ENCODE measurements around the gene GLRA3. TPM values are rescaled to one million over a fixed set of nuclear protein-coding genes. Genes with fewer than 3 reads are reported as not detected.
"Not testable (repeated sequence)": the region's sequence is repeated elsewhere in the genome, so short reads cannot be mapped to it uniquely, and the experiment has no call there.

GLRA3 gene
- total and polyA plus RNA-seq, 3 experiments from 2014 or later = not detected

GRCh38 chr4:174702979-174703478, 126.0 kb downstream of the GLRA3 start:
- CTCF ChIA-PET = no interaction called here
- Mint-ChIP-seq H3K4me3 (no peak overlapping the region), H3K27ac (no peak overlapping the region), H3K9me3 (peaks cover 0 to 9% (median 2%) of the 10 kb centered on the region in 5 donors), H3K4me1 (no peaks in the 10 kb centered on the region), H3K36me3 (no peaks in the 10 kb centered on the region), H3K27me3 (no peaks in the 10 kb centered on the region)
- Histone ChIP-seq H3K4me1 (ENCODE audit: insufficient read depth, low read length) (no peaks in the 10 kb centered on the region), H3K4me3 (ENCODE audit: low read length) (no peak overlapping the region), H3K36me3 (ENCODE audit: insufficient read depth, low read length) (no peaks in the 10 kb centered on the region), H3K27ac (ENCODE audit: low read depth, low read length) (no peak overlapping the region), H3K27me3 (ENCODE audit: insufficient read depth, low read length, poor library complexity, severe bottlenecking) (no peaks in the 10 kb centered on the region), H3K9me3 (ENCODE audit: low read length) (no peaks in the 10 kb centered on the region)
- no peak for DNase-seq
- POLR2A ChIA-PET = no interaction called here

GRCh38 chr4:174699654-174700053, 129.4 kb downstream of the GLRA3 start:
- H3K27me3 ChIP-seq (ENCODE audit: insufficient read depth, low read length, poor library complexity, severe bottlenecking) = no peaks in the 10 kb centered on the region
- no peak for DNase-seq
- Mint-ChIP-seq H3K4me3 (no peak overlapping the region), H3K9me3 (peaks cover 0 to 9% (median 2%) of the 10 kb centered on the region in 5 donors), H3K4me1 (no peaks in the 10 kb centered on the region), H3K27ac (no peak overlapping the region), H3K36me3 (no peaks in the 10 kb centered on the region), H3K27me3 (no peaks in the 10 kb centered on the region)
- no peaks in the 10 kb centered on the region for H3K36me3 ChIP-seq (ENCODE audit: insufficient read depth, low read length)
- CTCF ChIA-PET = no interaction called here
- H3K27ac ChIP-seq (ENCODE audit: low read depth, low read length) = no peak overlapping the region
- H3K4me3 ChIP-seq (ENCODE audit: low read length) = no peak overlapping the region
- no peaks in the 10 kb centered on the region for H3K9me3 ChIP-seq (ENCODE audit: low read length)
- POLR2A ChIA-PET = no interaction called here
- no peaks in the 10 kb centered on the region for H3K4me1 ChIP-seq (ENCODE audit: insufficient read depth, low read length)

- Histone ChIP-seq H3K27ac (ENCODE audit: low read depth, low read length) (no peak overlapping the region), H3K36me3 (ENCODE audit: insufficient read depth, low read length) (no peaks in the 10 kb centered on the region), H3K4me3 (ENCODE audit: low read length) (no peak overlapping the region), H3K27me3 (ENCODE audit: insufficient read depth, low read length, poor library complexity, severe bottlenecking) (no peaks in the 10 kb centered on the region), H3K9me3 (ENCODE audit: low read length) (no peaks in the 10 kb centered on the region), H3K4me1 (ENCODE audit: insufficient read depth, low read length) (no peaks in the 10 kb centered on the region)
- H3K27me3 Mint-ChIP-seq = peaks cover 0 to 5% of the 10 kb centered on the region in 2 donors
- H3K9me3 Mint-ChIP-seq = peaks cover 2 to 18% (median 6%) of the 10 kb centered on the region in 5 donors
- H3K4me1 Mint-ChIP-seq = no peaks in the 10 kb centered on the region
- no peak overlapping the region for H3K27ac Mint-ChIP-seq
- no peak overlapping the region for H3K4me3 Mint-ChIP-seq
- ChIA-PET CTCF (no interaction called here), POLR2A (no interaction called here)
- DNase-seq = no peak
- no peaks in the 10 kb centered on the region for H3K36me3 Mint-ChIP-seq
These were observed 131.2 kb downstream of the GLRA3 start for GRCh38 chr4:174697896-174698295.

GRCh38 chr4:174697202-174697601, 131.8 kb downstream of the GLRA3 start:
- H3K27me3 Mint-ChIP-seq = peaks cover 0 to 5% of the 10 kb centered on the region in 2 donors

GRCh38 chr4:174696657-174697056, 132.4 kb downstream of the GLRA3 start:
- Histone ChIP-seq H3K9me3 (ENCODE audit: low read length) (no peaks in the 10 kb centered on the region), H3K36me3 (ENCODE audit: insufficient read depth, low read length) (no peaks in the 10 kb centered on the region), H3K27ac (ENCODE audit: low read depth, low read length) (no peak overlapping the region), H3K27me3 (ENCODE audit: insufficient read depth, low read length, poor library complexity, severe bottlenecking) (no peaks in the 10 kb centered on the region), H3K4me1 (ENCODE audit: insufficient read depth, low read length) (no peaks in the 10 kb centered on the region), H3K4me3 (ENCODE audit: low read length) (no peak overlapping the region)
- DNase-seq = no peak
- H3K9me3 Mint-ChIP-seq = peaks cover 2 to 16% (median 6%) of the 10 kb centered on the region in 5 donors
- POLR2A ChIA-PET = no interaction called here
- CTCF ChIA-PET = no interaction called here
- no peaks in the 10 kb centered on the region for H3K4me1 Mint-ChIP-seq
- H3K36me3 Mint-ChIP-seq = no peaks in the 10 kb centered on the region
- H3K27me3 Mint-ChIP-seq = peaks cover 0 to 5% of the 10 kb centered on the region in 2 donors
- no peak overlapping the region for H3K27ac Mint-ChIP-seq
- H3K4me3 Mint-ChIP-seq = no peak overlapping the region

More at GRCh38 chr4:174697202-174697601, 131.8 kb downstream of the GLRA3 start:
- H3K4me1 ChIP-seq (ENCODE audit: insufficient read depth, low read length) = no peaks in the 10 kb centered on the region
- H3K4me3 ChIP-seq (ENCODE audit: low read length) = no peak overlapping the region
- no peaks in the 10 kb centered on the region for H3K36me3 ChIP-seq (ENCODE audit: insufficient read depth, low read length)
- ChIA-PET CTCF (no interaction called here), POLR2A (no interaction called here)
- Mint-ChIP-seq H3K27ac (no peak overlapping the region), H3K36me3 (no peaks in the 10 kb centered on the region), H3K4me3 (no peak overlapping the region), H3K9me3 (peaks cover 2 to 19% (median 6%) of the 10 kb centered on the region in 5 donors), H3K4me1 (no peaks in the 10 kb centered on the region)
- no peak for DNase-seq
- H3K9me3 ChIP-seq (ENCODE audit: low read length) = no peaks in the 10 kb centered on the region
- H3K27me3 ChIP-seq (ENCODE audit: insufficient read depth, low read length, poor library complexity, severe bottlenecking) = no peaks in the 10 kb centered on the region
- H3K27ac ChIP-seq (ENCODE audit: low read depth, low read length) = no peak overlapping the region

GRCh38 chr4:174691876-174692275, 137.2 kb downstream of the GLRA3 start:
- peaks cover 8 to 25% (median 18%) of the 10 kb centered on the region in 5 donors for H3K9me3 Mint-ChIP-seq
- DNase-seq; H3K27me3 ChIP-seq (ENCODE audit: insufficient read depth, low read length, poor library complexity, severe bottlenecking); H3K27me3 Mint-ChIP-seq; H3K36me3 Mint-ChIP-seq; H3K4me3 ChIP-seq (ENCODE audit: low read length); H3K27ac ChIP-seq (ENCODE audit: low read depth, low read length); POLR2A ChIA-PET; H3K4me3 Mint-ChIP-seq; H3K9me3 ChIP-seq (ENCODE audit: low read length); H3K36me3 ChIP-seq (ENCODE audit: insufficient read depth, low read length); H3K4me1 ChIP-seq (ENCODE audit: insufficient read depth, low read length); H3K4me1 Mint-ChIP-seq; H3K27ac Mint-ChIP-seq; CTCF ChIA-PET: not testable (repeated sequence)

- no peak overlapping the region for H3K4me3 Mint-ChIP-seq
These were observed 138.4 kb downstream of the GLRA3 start for GRCh38 chr4:174690665-174691064.

GRCh38 chr4:174689618-174690017, 139.4 kb downstream of the GLRA3 start:
- Mint-ChIP-seq H3K27ac (no peak overlapping the region), H3K4me1 (no peaks in the 10 kb centered on the region), H3K27me3 (peaks cover 0 to 5% of the 10 kb centered on the region in 2 donors), H3K4me3 (no peak overlapping the region), H3K36me3 (peaks cover 0 to 5% (median 0%) of the 10 kb centered on the region in 3 donors), H3K9me3 (peaks cover 8 to 25% (median 18%) of the 10 kb centered on the region in 5 donors)
- Histone ChIP-seq H3K4me1 (ENCODE audit: insufficient read depth, low read length) (no peaks in the 10 kb centered on the region), H3K27ac (ENCODE audit: low read depth, low read length) (no peak overlapping the region), H3K4me3 (ENCODE audit: low read length) (no peak overlapping the region), H3K27me3 (ENCODE audit: insufficient read depth, low read length, poor library complexity, severe bottlenecking) (no peaks in the 10 kb centered on the region), H3K36me3 (ENCODE audit: insufficient read depth, low read length) (no peaks in the 10 kb centered on the region), H3K9me3 (ENCODE audit: low read length) (no peaks in the 10 kb centered on the region)
- ChIA-PET CTCF (no interaction called here), POLR2A (no interaction called here)
- DNase-seq = no peak

More at GRCh38 chr4:174690665-174691064, 138.4 kb downstream of the GLRA3 start:
- H3K27ac Mint-ChIP-seq = no peak overlapping the region
- no peak for DNase-seq
- ChIA-PET POLR2A (no interaction called here), CTCF (no interaction called here)
- H3K27me3 ChIP-seq (ENCODE audit: insufficient read depth, low read length, poor library complexity, severe bottlenecking) = no peaks in the 10 kb centered on the region
- H3K27ac ChIP-seq (ENCODE audit: low read depth, low read length) = no peak overlapping the region
- H3K4me1 ChIP-seq (ENCODE audit: insufficient read depth, low read length) = no peaks in the 10 kb centered on the region
- H3K27me3 Mint-ChIP-seq = peaks cover 0 to 5% of the 10 kb centered on the region in 2 donors
- H3K36me3 ChIP-seq (ENCODE audit: insufficient read depth, low read length) = no peaks in the 10 kb centered on the region
- no peaks in the 10 kb centered on the region for H3K4me1 Mint-ChIP-seq
- no peaks in the 10 kb centered on the region for H3K9me3 ChIP-seq (ENCODE audit: low read length)
- H3K9me3 Mint-ChIP-seq = peaks cover 8 to 25% (median 18%) of the 10 kb centered on the region in 5 donors
- peaks cover 0 to 5% (median 0%) of the 10 kb centered on the region in 3 donors for H3K36me3 Mint-ChIP-seq
- no peak overlapping the region for H3K4me3 ChIP-seq (ENCODE audit: low read length)

- H3K36me3 Mint-ChIP-seq = peaks cover 0 to 5% (median 0%) of the 10 kb centered on the region in 3 donors
- no peaks in the 10 kb centered on the region for H3K36me3 ChIP-seq (ENCODE audit: insufficient read depth, low read length)
- no peaks in the 10 kb centered on the region for H3K4me1 Mint-ChIP-seq
- no peaks in the 10 kb centered on the region for H3K9me3 ChIP-seq (ENCODE audit: low read length)
- no peaks in the 10 kb centered on the region for H3K27me3 ChIP-seq (ENCODE audit: insufficient read depth, low read length, poor library complexity, severe bottlenecking)
- DNase-seq = no peak
- ChIA-PET POLR2A (no interaction called here), CTCF (no interaction called here)
- H3K27ac ChIP-seq (ENCODE audit: low read depth, low read length) = no peak overlapping the region
- H3K27me3 Mint-ChIP-seq = no peaks in the 10 kb centered on the region
- no peak overlapping the region for H3K4me3 Mint-ChIP-seq
- H3K27ac Mint-ChIP-seq = no peak overlapping the region
- no peaks in the 10 kb centered on the region for H3K4me1 ChIP-seq (ENCODE audit: insufficient read depth, low read length)
- no peak overlapping the region for H3K4me3 ChIP-seq (ENCODE audit: low read length)
- H3K9me3 Mint-ChIP-seq = peaks cover 2 to 15% (median 12%) of the 10 kb centered on the region in 5 donors
These were observed 142.2 kb downstream of the GLRA3 start for GRCh38 chr4:174686826-174687225.
